ENCODE results near the gene SNTG2. TPM values are rescaled to one million over a fixed set of nuclear protein-coding genes. Genes with fewer than 3 reads are reported as not detected.

SNTG2 gene
- total RNA-seq, 1 donor from 2014 or later: 7.7 TPM

- Mint-ChIP-seq H3K27me3 (ENCODE audit: unreplicated experiment) (no peaks in the 10 kb centered on the region), H3K4me3 (ENCODE audit: unreplicated experiment) (no peak overlapping the region), H3K4me1 (ENCODE audit: low read depth, unreplicated experiment) (no peaks in the 10 kb centered on the region), H3K9me3 (ENCODE audit: unreplicated experiment) (peaks cover 3% of the 10 kb centered on the region), H3K27ac (ENCODE audit: unreplicated experiment) (no peak overlapping the region), H3K36me3 (ENCODE audit: unreplicated experiment) (peaks cover 9% of the 10 kb centered on the region)
- no peak for TF ChIP-seq CTCF (IDR thresholded peaks at IDR 0.05; ENCODE audit: partially characterized antibody, unreplicated experiment)
- no peak for DNase-seq
These were observed 211.6 kb downstream of the SNTG2 start for GRCh38 chr2:1162246-1162645.

GRCh38 chr2:1162768-1163584 is 212.3 kb downstream of the SNTG2 start:
- no peak overlapping the region for H3K4me3 Mint-ChIP-seq (ENCODE audit: unreplicated experiment)
- no peaks in the 10 kb centered on the region for H3K27me3 Mint-ChIP-seq (ENCODE audit: unreplicated experiment)
- no peak for DNase-seq
- no peak for TF ChIP-seq CTCF (IDR thresholded peaks at IDR 0.05; ENCODE audit: partially characterized antibody, unreplicated experiment)
- peaks cover 9% of the 10 kb centered on the region for H3K36me3 Mint-ChIP-seq (ENCODE audit: unreplicated experiment)
- peaks cover 3% of the 10 kb centered on the region for H3K9me3 Mint-ChIP-seq (ENCODE audit: unreplicated experiment)
- H3K4me1 Mint-ChIP-seq (ENCODE audit: low read depth, unreplicated experiment): no peaks in the 10 kb centered on the region
- H3K27ac Mint-ChIP-seq (ENCODE audit: unreplicated experiment): no peak overlapping the region

GRCh38 chr2:1166976-1167375 is 216.3 kb downstream of the SNTG2 start:
- Mint-ChIP-seq H3K36me3 (ENCODE audit: unreplicated experiment) (peaks cover 9% of the 10 kb centered on the region), H3K9me3 (ENCODE audit: unreplicated experiment) (peaks cover 3% of the 10 kb centered on the region), H3K4me1 (ENCODE audit: low read depth, unreplicated experiment) (peaks cover 10% of the 10 kb centered on the region), H3K27me3 (ENCODE audit: unreplicated experiment) (peaks cover 4% of the 10 kb centered on the region), H3K4me3 (ENCODE audit: unreplicated experiment) (no peak overlapping the region), H3K27ac (ENCODE audit: unreplicated experiment) (no peak overlapping the region)
- no peak for DNase-seq
- no peak for TF ChIP-seq CTCF (IDR thresholded peaks at IDR 0.05; ENCODE audit: partially characterized antibody, unreplicated experiment)

GRCh38 chr2:1168846-1169245 is 218.2 kb downstream of the SNTG2 start:
- H3K4me1 Mint-ChIP-seq (ENCODE audit: low read depth, unreplicated experiment): peaks cover 10% of the 10 kb centered on the region
- no peak for DNase-seq
- no peak overlapping the region for H3K27ac Mint-ChIP-seq (ENCODE audit: unreplicated experiment)
- peaks cover 5% of the 10 kb centered on the region for H3K36me3 Mint-ChIP-seq (ENCODE audit: unreplicated experiment)
- peaks cover 2% of the 10 kb centered on the region for H3K9me3 Mint-ChIP-seq (ENCODE audit: unreplicated experiment)
- H3K27me3 Mint-ChIP-seq (ENCODE audit: unreplicated experiment): peaks cover 4% of the 10 kb centered on the region
- TF ChIP-seq CTCF (IDR thresholded peaks at IDR 0.05; ENCODE audit: partially characterized antibody, unreplicated experiment): no peak
- peak overlapping the region; percentile 46 for H3K4me3 Mint-ChIP-seq (ENCODE audit: unreplicated experiment)

- H3K9me3 Mint-ChIP-seq (ENCODE audit: unreplicated experiment): no peaks in the 10 kb centered on the region
- no peak for DNase-seq
- no peak overlapping the region for H3K27ac Mint-ChIP-seq (ENCODE audit: unreplicated experiment)
- TF ChIP-seq CTCF (IDR thresholded peaks at IDR 0.05; ENCODE audit: partially characterized antibody, unreplicated experiment): no peak
- H3K4me3 Mint-ChIP-seq (ENCODE audit: unreplicated experiment): no peak overlapping the region
- H3K36me3 Mint-ChIP-seq (ENCODE audit: unreplicated experiment): peaks cover 9% of the 10 kb centered on the region
- H3K27me3 Mint-ChIP-seq (ENCODE audit: unreplicated experiment): peaks cover 4% of the 10 kb centered on the region
- H3K4me1 Mint-ChIP-seq (ENCODE audit: low read depth, unreplicated experiment): peaks cover 10% of the 10 kb centered on the region
These were observed 218.8 kb downstream of the SNTG2 start for GRCh38 chr2:1169291-1169949.

Measured in glutamatergic neuron (in vitro differentiated cells).